ENCODE data around the gene RABGGTA. TPM values are rescaled to one million over a fixed set of nuclear protein-coding genes. Genes with fewer than 3 reads are reported as not detected.
A peak's percentile ranks its signal among the peaks of the same experiment; 100 is the strongest.

RABGGTA gene
- total RNA-seq, 1 donor from 2014 or later = 54.0 TPM

DNA sequence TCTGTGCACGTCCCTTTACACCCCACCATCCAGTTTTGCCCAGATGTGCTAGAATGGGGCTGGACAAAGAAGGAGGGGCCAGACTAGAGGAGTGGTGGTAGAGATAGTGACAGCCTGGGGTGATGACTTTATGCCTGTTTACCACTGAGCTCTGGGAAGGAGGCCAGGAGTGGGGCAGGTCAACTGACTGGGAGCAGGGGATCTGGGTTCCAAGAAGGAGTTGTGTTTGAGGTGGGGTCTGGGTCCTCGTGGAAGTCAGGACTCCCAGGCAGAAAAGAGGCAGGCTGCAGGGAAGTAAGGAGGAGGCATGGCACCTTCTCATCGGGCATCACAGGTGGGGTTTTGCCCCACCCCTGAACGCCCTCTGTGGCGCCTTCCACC lies 38.9 kb upstream of the RABGGTA start:
- Histone ChIP-seq H3K27me3 (ENCODE audit: control insufficient read depth, insufficient read depth, low read length) (no peaks in the 10 kb centered on the region), H3K36me3 (ENCODE audit: control insufficient read depth, insufficient read depth, low read length) (no peaks in the 10 kb centered on the region), H3K4me3 (ENCODE audit: low read depth, low read length) (no peak overlapping the region)
- TF ChIP-seq, protein P1, sequence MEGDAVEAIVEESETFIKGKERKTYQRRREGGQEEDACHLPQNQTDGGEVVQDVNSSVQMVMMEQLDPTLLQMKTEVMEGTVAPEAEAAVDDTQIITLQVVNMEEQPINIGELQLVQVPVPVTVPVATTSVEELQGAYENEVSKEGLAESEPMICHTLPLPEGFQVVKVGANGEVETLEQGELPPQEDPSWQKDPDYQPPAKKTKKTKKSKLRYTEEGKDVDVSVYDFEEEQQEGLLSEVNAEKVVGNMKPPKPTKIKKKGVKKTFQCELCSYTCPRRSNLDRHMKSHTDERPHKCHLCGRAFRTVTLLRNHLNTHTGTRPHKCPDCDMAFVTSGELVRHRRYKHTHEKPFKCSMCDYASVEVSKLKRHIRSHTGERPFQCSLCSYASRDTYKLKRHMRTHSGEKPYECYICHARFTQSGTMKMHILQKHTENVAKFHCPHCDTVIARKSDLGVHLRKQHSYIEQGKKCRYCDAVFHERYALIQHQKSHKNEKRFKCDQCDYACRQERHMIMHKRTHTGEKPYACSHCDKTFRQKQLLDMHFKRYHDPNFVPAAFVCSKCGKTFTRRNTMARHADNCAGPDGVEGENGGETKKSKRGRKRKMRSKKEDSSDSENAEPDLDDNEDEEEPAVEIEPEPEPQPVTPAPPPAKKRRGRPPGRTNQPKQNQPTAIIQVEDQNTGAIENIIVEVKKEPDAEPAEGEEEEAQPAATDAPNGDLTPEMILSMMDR (IDR thresholded peaks at IDR 0.05; ENCODE audit: insufficient read depth, low read length, poor library complexity, severe bottlenecking) = no peak
- DNase-seq (ENCODE audit: low read depth) = no peak

- DNase-seq (ENCODE audit: low read depth) = no peak
- no peaks in the 10 kb centered on the region for H3K36me3 ChIP-seq (ENCODE audit: control insufficient read depth, insufficient read depth, low read length)
- no peaks in the 10 kb centered on the region for H3K27me3 ChIP-seq (ENCODE audit: control insufficient read depth, insufficient read depth, low read length)
- TF ChIP-seq, protein P1 (IDR thresholded peaks at IDR 0.05; ENCODE audit: insufficient read depth, low read length, poor library complexity, severe bottlenecking) = no peak
- no peak within 1 kb of the TSS for H3K4me3 ChIP-seq (ENCODE audit: low read depth, low read length)
These were observed 38.3 kb upstream of the RABGGTA start, which contains the start of gene LTB4R2 for GRCh38 chr14:24309538-24310264. TSS of gene LTB4R2 (plus strand) at chr14:24310140. CDS start at chr14:24310665, 525 bp downstream.

- TF ChIP-seq, protein P1 (IDR thresholded peaks at IDR 0.05; ENCODE audit: insufficient read depth, low read length, poor library complexity, severe bottlenecking) = no peak
- Histone ChIP-seq H3K4me3 (ENCODE audit: low read depth, low read length) (no peak overlapping the region), H3K27me3 (ENCODE audit: control insufficient read depth, insufficient read depth, low read length) (no peaks in the 10 kb centered on the region), H3K36me3 (ENCODE audit: control insufficient read depth, insufficient read depth, low read length) (no peaks in the 10 kb centered on the region)
- no peak for DNase-seq (ENCODE audit: low read depth)
These were observed 37.1 kb upstream of the RABGGTA start for GRCh38 chr14:24308342-24309124.

- H3K36me3 ChIP-seq (ENCODE audit: control insufficient read depth, insufficient read depth, low read length) = no peaks in the 10 kb centered on the region
- no peak within 1 kb of the TSS for H3K4me3 ChIP-seq (ENCODE audit: low read depth, low read length)
- DNase-seq (ENCODE audit: low read depth) = no peak
These were observed 36.4 kb upstream of the RABGGTA start, which contains the start of gene CIDEB for GRCh38 chr14:24307575-24308341. TSS of gene CIDEB (minus strand) at chr14:24307977. CDS start at chr14:24307858, 119 bp downstream.

GRCh38 chr14:24307156-24307574 lies 35.8 kb upstream of the RABGGTA start:
- Histone ChIP-seq H3K27me3 (ENCODE audit: control insufficient read depth, insufficient read depth, low read length) (no peaks in the 10 kb centered on the region), H3K4me3 (ENCODE audit: low read depth, low read length) (no peak overlapping the region), H3K36me3 (ENCODE audit: control insufficient read depth, insufficient read depth, low read length) (no peaks in the 10 kb centered on the region)
- TF ChIP-seq, protein P1 (IDR thresholded peaks at IDR 0.05; ENCODE audit: insufficient read depth, low read length, poor library complexity, severe bottlenecking) = no peak
- no peak for DNase-seq (ENCODE audit: low read depth)

More at GRCh38 chr14:24307575-24308341, 36.4 kb upstream of the RABGGTA start, which contains the start of gene CIDEB:
- no peaks in the 10 kb centered on the region for H3K27me3 ChIP-seq (ENCODE audit: control insufficient read depth, insufficient read depth, low read length)
- TF ChIP-seq, protein P1 (IDR thresholded peaks at IDR 0.05; ENCODE audit: insufficient read depth, low read length, poor library complexity, severe bottlenecking) = peak; percentile 96

Data from kidney epithelial cell (primary cell).